HEK293 (cell line): ENCODE results near the gene CAMKMT.

Experiments used
- GFI1B ChIP-seq: fragments of 450-650 bp; formaldehyde crosslinking; IDR thresholded peaks from 2 replicates; pipeline ENCODE4 v1.5.1; 2016; ENCODE audit warnings: missing biosample characterization, missing genetic modification characterization
- HOXD13 ChIP-seq: sonication (generic); formaldehyde crosslinking; IDR thresholded peaks from 2 replicates; pipeline ENCODE4 v1.8.0; 2022; ENCODE audit warnings: missing genetic modification reagents, borderline replicate concordance
- REPIN1 ChIP-seq: fragments of 450-650 bp; formaldehyde crosslinking; IDR thresholded peaks from 2 replicates; pipeline ENCODE4 v1.5.1; 2017; ENCODE audit warnings: missing biosample characterization, missing genetic modification characterization, low read depth
- REST ChIP-seq: fragments of 450-650 bp; formaldehyde crosslinking; IDR thresholded peaks from 2 replicates; pipeline ENCODE4 v1.5.1; 2016; ENCODE audit warnings: missing biosample characterization, missing genetic modification characterization
- ZBTB20 ChIP-seq: fragments of 450-650 bp; formaldehyde crosslinking; IDR thresholded peaks from 2 replicates; pipeline ENCODE4 v1.5.1; 2016; ENCODE audit warnings: missing biosample characterization, missing genetic modification characterization
- ZBTB49 ChIP-seq: fragments of 450-650 bp; formaldehyde crosslinking; IDR thresholded peaks from 2 replicates; pipeline ENCODE4 v1.5.1; 2016; ENCODE audit warnings: missing biosample characterization, missing genetic modification characterization, low read depth
- ZFP37 ChIP-seq: fragments of 450-650 bp; formaldehyde crosslinking; IDR thresholded peaks from 2 replicates; pipeline ENCODE4 v1.5.1; 2016; ENCODE audit warnings: missing biosample characterization, missing genetic modification characterization
- ZNF169 ChIP-seq: fragments of 450-650 bp; formaldehyde crosslinking; IDR thresholded peaks from 2 replicates; pipeline ENCODE4 v1.5.1; 2016; ENCODE audit warnings: missing biosample characterization, missing genetic modification characterization
- ZNF174 ChIP-seq: fragments of 450-650 bp; formaldehyde crosslinking; IDR thresholded peaks from 2 replicates; pipeline ENCODE4 v1.5.0; 2017; ENCODE audit warnings: missing biosample characterization, mild to moderate bottlenecking, missing genetic modification characterization
- ZNF221 ChIP-seq: fragments of 450-650 bp; formaldehyde crosslinking; IDR thresholded peaks from 2 replicates; pipeline ENCODE4 v1.5.1; 2017; ENCODE audit warnings: missing biosample characterization, missing genetic modification characterization, borderline replicate concordance
- ZNF248 ChIP-seq: fragments of 450-650 bp; formaldehyde crosslinking; IDR thresholded peaks from 2 replicates; pipeline ENCODE4 v1.5.1; 2017; ENCODE audit warnings: missing biosample characterization, missing genetic modification characterization
- ZNF350 ChIP-seq: fragments of 450-650 bp; formaldehyde crosslinking; IDR thresholded peaks from 2 replicates; pipeline ENCODE4 v1.5.0; 2017; ENCODE audit warnings: missing biosample characterization, mild to moderate bottlenecking, missing genetic modification characterization
- ZNF473 ChIP-seq: fragments of 450-650 bp; formaldehyde crosslinking; IDR thresholded peaks from 2 replicates; pipeline ENCODE4 v1.5.1; 2017; ENCODE audit warnings: missing biosample characterization, missing genetic modification characterization
- ZNF544 ChIP-seq: fragments of 450-650 bp; formaldehyde crosslinking; IDR thresholded peaks from 2 replicates; pipeline ENCODE4 v1.5.0; 2017; ENCODE audit warnings: missing biosample characterization, missing genetic modification characterization
- ZNF626 ChIP-seq: fragments of 450-650 bp; sonication (Bioruptor Pico); formaldehyde crosslinking; IDR thresholded peaks from 2 replicates; pipeline ENCODE4 v1.5.1; 2018; ENCODE audit warnings: missing biosample characterization, missing genetic modification characterization, inconsistent platforms
- ZNF704 ChIP-seq: fragments of 450-650 bp; formaldehyde crosslinking; IDR thresholded peaks from 2 replicates; pipeline ENCODE4 v1.5.1; 2016; ENCODE audit warnings: missing biosample characterization, missing genetic modification characterization
- ZNF791 ChIP-seq: fragments of 450-650 bp; formaldehyde crosslinking; IDR thresholded peaks from 2 replicates; pipeline ENCODE4 v1.5.1; 2016; ENCODE audit warnings: missing biosample characterization, missing genetic modification characterization
- TF ChIP-seq, protein P1 (sequence below): fragments of 450-650 bp; formaldehyde crosslinking; IDR thresholded peaks from 2 replicates; pipeline ENCODE4 v1.5.1; 2016; ENCODE audit warnings: missing biosample characterization, missing genetic modification characterization

CAMKMT gene

GRCh38 chr2:44802777-44803424 is 441.2 kb downstream of the CAMKMT start (continued):
- TF ChIP-seq HOXD13 (CRISPR knock-in tag) (no peak), ZFP37 (tag by site-specific recombination) (no peak), ZNF544 (tag by site-specific recombination) (no peak), ZNF248 (tag by site-specific recombination) (no peak), ZNF704 (no peak), ZNF174 (tag by site-specific recombination) (no peak), REST (tag by site-specific recombination) (no peak), ZNF350 (tag by site-specific recombination) (no peak), GFI1B (tag by site-specific recombination) (no peak), REPIN1 (no peak), ZNF791 (tag by site-specific recombination) (no peak), ZBTB49 (tag by site-specific recombination) (no peak), ZNF473 (no peak), ZNF626 (tag by site-specific recombination) (no peak), ZNF221 (tag by site-specific recombination) (no peak), ZNF169 (no peak), ZBTB20 (tag by site-specific recombination) (0 out of 2 replicates have a peak, but pooled peaks have one; percentile 32)
- TF ChIP-seq, protein P1, sequence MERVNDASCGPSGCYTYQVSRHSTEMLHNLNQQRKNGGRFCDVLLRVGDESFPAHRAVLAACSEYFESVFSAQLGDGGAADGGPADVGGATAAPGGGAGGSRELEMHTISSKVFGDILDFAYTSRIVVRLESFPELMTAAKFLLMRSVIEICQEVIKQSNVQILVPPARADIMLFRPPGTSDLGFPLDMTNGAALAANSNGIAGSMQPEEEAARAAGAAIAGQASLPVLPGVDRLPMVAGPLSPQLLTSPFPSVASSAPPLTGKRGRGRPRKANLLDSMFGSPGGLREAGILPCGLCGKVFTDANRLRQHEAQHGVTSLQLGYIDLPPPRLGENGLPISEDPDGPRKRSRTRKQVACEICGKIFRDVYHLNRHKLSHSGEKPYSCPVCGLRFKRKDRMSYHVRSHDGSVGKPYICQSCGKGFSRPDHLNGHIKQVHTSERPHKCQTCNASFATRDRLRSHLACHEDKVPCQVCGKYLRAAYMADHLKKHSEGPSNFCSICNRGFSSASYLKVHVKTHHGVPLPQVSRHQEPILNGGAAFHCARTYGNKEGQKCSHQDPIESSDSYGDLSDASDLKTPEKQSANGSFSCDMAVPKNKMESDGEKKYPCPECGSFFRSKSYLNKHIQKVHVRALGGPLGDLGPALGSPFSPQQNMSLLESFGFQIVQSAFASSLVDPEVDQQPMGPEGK (tag by site-specific recombination) = 0 out of 2 replicates have a peak, but pooled peaks have one; percentile 32
